GM06990 (cell line): ENCODE data around the gene TRPV3.
A peak's percentile ranks its signal among the peaks of the same experiment; 100 is the strongest.

Source experiments
- DNase-seq: peaks from one replicate; pipeline ENCODE4 v3.0.0-alpha.2; 2011; ENCODE audit not compliant: insufficient read length; ENCODE audit errors: extremely low read depth
- H3K27me3 ChIP-seq: replicated peaks from 2 replicates; pipeline ENCODE4 v1.6.0; 2011; ENCODE audit warnings: low read length; ENCODE audit not compliant: control insufficient read depth, insufficient read depth
- H3K36me3 ChIP-seq: 2 replicates; pipeline ENCODE4 v1.5.1; 2011; ENCODE audit warnings: low read length; ENCODE audit not compliant: control insufficient read depth, insufficient read depth
- H3K4me3 ChIP-seq: replicated peaks from 2 replicates; pipeline ENCODE4 v1.5.1; 2011; ENCODE audit warnings: low read depth, mild to moderate bottlenecking, control low read depth, low read length
- TF ChIP-seq, protein P1 (sequence below): IDR thresholded peaks from 2 replicates; pipeline ENCODE4 v1.5.1; 2011; ENCODE audit warnings: low read length, control low read depth, mild to moderate bottlenecking, inconsistent platforms; ENCODE audit not compliant: insufficient read depth, poor library complexity, severe bottlenecking

Gene TRPV3

DNA sequence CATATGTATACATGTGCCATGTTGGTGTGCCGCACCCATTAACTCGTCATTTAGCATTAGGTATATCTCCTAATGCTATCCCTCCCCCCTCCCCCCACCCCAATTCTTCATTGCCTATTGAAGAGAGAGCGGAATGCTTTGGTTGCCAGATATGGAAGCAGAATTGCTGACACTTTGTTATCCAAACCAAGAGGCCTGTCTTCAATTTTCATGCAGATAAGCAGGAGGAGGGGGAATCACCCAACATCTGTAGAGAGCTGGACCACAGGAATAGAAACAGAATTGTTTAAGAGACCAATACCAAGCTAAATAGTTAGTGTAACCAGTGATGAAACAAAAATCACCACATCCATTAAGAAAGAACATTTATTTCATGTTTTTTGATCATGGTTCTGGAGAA lies 74.8 kb downstream of the TRPV3 start:
- Histone ChIP-seq H3K4me3 (no peak overlapping the region), H3K36me3 (no peaks in the 10 kb centered on the region), H3K27me3 (no peaks in the 10 kb centered on the region; the same call in 1 of the 2 replicates)
- TF ChIP-seq, protein P1, sequence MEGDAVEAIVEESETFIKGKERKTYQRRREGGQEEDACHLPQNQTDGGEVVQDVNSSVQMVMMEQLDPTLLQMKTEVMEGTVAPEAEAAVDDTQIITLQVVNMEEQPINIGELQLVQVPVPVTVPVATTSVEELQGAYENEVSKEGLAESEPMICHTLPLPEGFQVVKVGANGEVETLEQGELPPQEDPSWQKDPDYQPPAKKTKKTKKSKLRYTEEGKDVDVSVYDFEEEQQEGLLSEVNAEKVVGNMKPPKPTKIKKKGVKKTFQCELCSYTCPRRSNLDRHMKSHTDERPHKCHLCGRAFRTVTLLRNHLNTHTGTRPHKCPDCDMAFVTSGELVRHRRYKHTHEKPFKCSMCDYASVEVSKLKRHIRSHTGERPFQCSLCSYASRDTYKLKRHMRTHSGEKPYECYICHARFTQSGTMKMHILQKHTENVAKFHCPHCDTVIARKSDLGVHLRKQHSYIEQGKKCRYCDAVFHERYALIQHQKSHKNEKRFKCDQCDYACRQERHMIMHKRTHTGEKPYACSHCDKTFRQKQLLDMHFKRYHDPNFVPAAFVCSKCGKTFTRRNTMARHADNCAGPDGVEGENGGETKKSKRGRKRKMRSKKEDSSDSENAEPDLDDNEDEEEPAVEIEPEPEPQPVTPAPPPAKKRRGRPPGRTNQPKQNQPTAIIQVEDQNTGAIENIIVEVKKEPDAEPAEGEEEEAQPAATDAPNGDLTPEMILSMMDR: no peak
- DNase-seq: no peak

DNA sequence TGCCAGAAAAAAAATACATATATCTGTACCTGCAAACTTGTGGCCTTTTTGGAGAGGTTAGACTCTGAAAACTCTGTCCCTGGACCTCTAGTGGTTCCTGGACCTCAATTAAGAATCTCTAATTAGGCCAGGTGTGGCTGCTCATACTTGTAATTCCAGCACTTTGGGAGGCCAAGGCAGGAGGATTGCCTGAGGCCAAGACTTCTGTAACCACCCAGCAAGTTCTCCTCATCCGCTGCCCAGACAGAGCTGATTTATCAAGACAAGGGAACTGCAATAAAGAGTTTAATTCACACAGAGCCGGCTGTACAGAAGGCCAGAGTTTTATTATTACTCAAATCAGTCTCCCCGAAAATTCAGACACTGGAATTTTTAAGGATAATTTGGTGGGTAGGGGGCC lies 77.6 kb downstream of the TRPV3 start:
- no peaks in the 10 kb centered on the region for H3K36me3 ChIP-seq
- no peak for DNase-seq
- no peaks in the 10 kb centered on the region; the same call in 1 of the 2 replicates for H3K27me3 ChIP-seq
- TF ChIP-seq, protein P1: no peak
- H3K4me3 ChIP-seq: no peak overlapping the region

DNA sequence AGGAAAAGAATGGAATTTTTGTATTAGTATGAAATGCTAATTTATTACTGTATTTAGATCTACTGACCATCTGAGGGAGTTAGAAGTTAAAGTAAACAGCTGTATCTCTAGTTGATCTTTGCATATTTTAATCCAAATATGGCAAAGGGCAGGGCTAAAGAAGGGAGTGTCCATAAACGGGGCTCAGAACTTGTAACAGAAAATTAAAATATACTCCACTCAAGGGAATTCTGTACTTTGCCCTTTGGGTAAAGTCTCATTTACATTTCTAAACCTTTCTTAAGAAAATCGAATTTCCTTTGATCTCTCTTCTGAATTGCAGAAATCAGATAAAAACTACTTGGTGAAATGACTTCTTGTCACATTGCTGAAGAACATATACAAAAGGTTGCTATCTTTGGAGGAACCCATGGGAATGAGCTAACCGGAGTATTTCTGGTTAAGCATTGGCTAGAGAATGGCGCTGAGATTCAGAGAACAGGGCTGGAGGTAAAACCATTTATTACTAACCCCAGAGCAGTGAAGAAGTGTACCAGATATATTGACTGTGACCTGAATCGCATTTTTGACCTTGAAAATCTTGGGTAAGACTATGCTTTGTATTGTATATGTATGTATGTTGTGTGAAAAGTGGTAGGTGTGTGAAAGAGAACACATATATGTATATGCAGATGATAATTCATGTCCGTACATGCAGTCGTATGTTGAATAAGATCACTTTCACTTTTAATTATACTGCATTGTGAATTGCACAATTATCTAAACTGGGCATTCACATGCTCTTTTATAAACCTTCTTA lies 81.6 kb downstream of the TRPV3 start, which contains the start of gene ASPA:
Gene ASPA (plus strand): TSS at position 186 of the 799 bp plus-strand sequence. CDS start 163 bp downstream, at position 349.
- Histone ChIP-seq H3K4me3 (peak within 1 kb of the TSS; percentile 56), H3K36me3 (no peaks in the 10 kb centered on the region), H3K27me3 (no peaks in the 10 kb centered on the region; the same call in 1 of the 2 replicates)
- no peak for DNase-seq
- TF ChIP-seq, protein P1: no peak

DNA sequence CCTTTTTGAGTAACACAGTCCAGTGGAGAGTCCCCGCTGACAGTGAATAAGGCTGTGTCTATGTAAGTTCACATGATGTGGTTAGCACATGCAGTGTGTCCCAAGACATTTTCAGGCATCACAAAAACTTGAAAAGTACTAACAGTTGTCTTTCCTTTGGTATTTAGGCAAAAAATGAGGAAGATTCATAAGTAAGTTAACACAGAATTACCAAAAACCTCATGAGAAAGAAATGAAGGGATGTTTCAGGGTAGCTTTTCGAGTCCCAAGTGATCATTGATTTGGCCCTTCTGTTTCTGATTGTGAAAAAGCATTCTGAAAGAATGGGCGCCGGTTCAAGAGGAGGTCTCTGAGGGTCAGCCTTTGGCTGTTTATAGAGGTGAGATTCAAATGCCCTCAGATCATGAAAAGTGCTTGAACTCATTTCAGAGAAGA lies 82.3 kb downstream of the TRPV3 start:
- TF ChIP-seq, protein P1: no peak
- H3K36me3 ChIP-seq: no peaks in the 10 kb centered on the region
- no peak overlapping the region for H3K4me3 ChIP-seq
- H3K27me3 ChIP-seq: no peaks in the 10 kb centered on the region
- no peak for DNase-seq

DNA sequence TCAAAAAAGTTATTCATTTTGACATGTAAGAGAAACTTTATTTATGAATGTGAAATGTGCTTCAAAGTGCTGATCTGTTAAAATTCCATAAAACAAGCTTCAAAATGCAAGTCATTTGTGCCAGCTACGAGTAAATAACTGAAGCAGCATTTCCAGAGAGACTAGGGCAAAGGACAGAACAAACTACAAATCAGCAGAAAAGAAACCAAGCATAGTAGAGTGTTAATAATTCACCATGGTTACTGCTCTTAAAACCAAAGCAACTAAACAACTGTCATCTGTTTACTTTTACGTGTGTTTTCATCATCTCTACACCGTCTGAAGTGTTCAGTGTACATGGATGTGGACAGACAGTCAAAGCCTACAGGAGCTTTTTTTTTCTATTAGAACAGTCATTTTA lies 83.4 kb downstream of the TRPV3 start:
- no peak for DNase-seq
- TF ChIP-seq, protein P1: no peak
- H3K36me3 ChIP-seq: no peaks in the 10 kb centered on the region
- H3K27me3 ChIP-seq: no peaks in the 10 kb centered on the region
- H3K4me3 ChIP-seq: no peak overlapping the region
